SK-N-SH (cell line): ENCODE results near the gene ASCL2. TPM values are rescaled to one million over a fixed set of nuclear protein-coding genes. Genes with fewer than 3 reads are reported as not detected.

Experiments used
- CTCF ChIA-PET: fragments of 300-600, 350-600 bp; formaldehyde crosslinking; extraction: SDS; loops from one replicate; lab custom pipeline; 2021; lab: Yijun Ruan, JAX
- POLR2A ChIA-PET: fragments of 350-600 bp; sonication (Branson Sonifier 250); formaldehyde crosslinking; extraction: SDS; loops from one replicate; lab custom pipeline; 2020; ENCODE audit warnings: antibody characterized with exemption, inconsistent platforms; lab: Yijun Ruan, JAX
- DNase-seq: peaks from one replicate; pipeline ENCODE4 v3.0.0; 2012
- H2AFZ ChIP-seq: fragments of 200-600 bp; sonication (generic); 2 replicates; pipeline ENCODE4 v1.8.1; 2016; ENCODE audit warnings: antibody characterized with exemption, mild to moderate bottlenecking, low read depth
- H3F3A ChIP-seq: fragments of 200-600 bp; sonication (generic); replicated peaks from 2 replicates; pipeline ENCODE3; 2016; ENCODE audit warnings: antibody characterized with exemption, mild to moderate bottlenecking; ENCODE audit not compliant: insufficient read depth
- H3K27ac ChIP-seq, 2 experiments: fragments of 200-500 bp in 1 of 2; fragments of 200-600 bp in 1 of 2; sonication (Bioruptor generic) in 1 of 2; sonication (generic), shearing (Covaris generic) in 1 of 2; 2 replicates each; pipeline versions ENCODE4 v1.5.1 to v1.6.1; 2014 to 2016; ENCODE audit warnings: low read depth in 2 of 2, inconsistent platforms in 1 of 2, low read length in 1 of 2, mild to moderate bottlenecking in 1 of 2, mixed read lengths in 1 of 2
- H3K27me3 ChIP-seq: fragments of 200-600 bp; sonication (generic), shearing (Covaris generic); 2 replicates; pipeline ENCODE4 v1.6.1; 2016; ENCODE audit warnings: mixed run types; ENCODE audit not compliant: insufficient read depth
- H3K36me3 ChIP-seq, 2 experiments: fragments of 200-500 bp in 1 of 2; fragments of 200-600 bp in 1 of 2; sonication (Bioruptor generic) in 1 of 2; sonication (generic) in 1 of 2; replicated peaks in 1 of 2; 2 replicates each; pipeline versions ENCODE3 to v1.5.1; 2014 to 2016; ENCODE audit warnings: low read length in 1 of 2, mild to moderate bottlenecking in 1 of 2; ENCODE audit not compliant: insufficient read depth in 2 of 2, control insufficient read depth in 1 of 2
- H3K4me1 ChIP-seq, 2 experiments: fragments of 200-500 bp in 1 of 2; fragments of 200-600 bp in 1 of 2; sonication (Bioruptor generic) in 1 of 2; sonication (generic), shearing (Covaris generic) in 1 of 2; 2 replicates each; pipeline versions ENCODE4 v1.5.1 to v1.6.1; 2014 to 2016; ENCODE audit warnings: low read depth in 1 of 2, low read length in 1 of 2, mixed run types in 1 of 2; ENCODE audit not compliant: insufficient read depth in 2 of 2, control insufficient read depth in 1 of 2
- H3K4me2 ChIP-seq: fragments of 200-600 bp; sonication (generic), shearing (Covaris generic); 2 replicates; pipeline ENCODE4 v1.6.1; 2017; ENCODE audit warnings: mixed run types
- H3K4me3 ChIP-seq, 2 experiments: fragments of 200-500 bp in 1 of 2; fragments of 200-600 bp in 1 of 2; sonication (Bioruptor generic) in 1 of 2; sonication (generic), shearing (Covaris generic) in 1 of 2; 2 replicates each; pipeline versions ENCODE4 v1.5.1 to v1.8.1; 2014 to 2016; ENCODE audit warnings: low read depth in 2 of 2, inconsistent platforms in 1 of 2, low read length in 1 of 2, mild to moderate bottlenecking in 1 of 2, mixed read lengths in 1 of 2, moderate library complexity in 1 of 2
- H3K79me2 ChIP-seq: fragments of 200-600 bp; sonication (generic); 2 replicates; pipeline ENCODE4 v1.8.1; 2017; ENCODE audit warnings: mild to moderate bottlenecking; ENCODE audit not compliant: insufficient read depth
- H3K9ac ChIP-seq: fragments of 200-600 bp; sonication (generic); 2 replicates; pipeline ENCODE4 v1.6.1; 2017; ENCODE audit warnings: mixed run types
- H3K9me2 ChIP-seq: fragments of 200-600 bp; sonication (generic); 2 replicates; pipeline ENCODE4 v1.6.1; 2017; ENCODE audit warnings: mixed run types
- H3K9me3 ChIP-seq: fragments of 200-600 bp; sonication (generic); 2 replicates; pipeline ENCODE4 v1.6.1; 2017; ENCODE audit warnings: mixed run types, mild to moderate bottlenecking, moderate library complexity
- H4K20me1 ChIP-seq: fragments of 200-600 bp; sonication (generic); 2 replicates; pipeline ENCODE4 v1.6.1; 2017; ENCODE audit warnings: mild to moderate bottlenecking, mixed run types; ENCODE audit not compliant: insufficient read depth
- CTCF ChIP-seq: fragments of 200-600 bp; sonication (generic); IDR thresholded peaks from 2 replicates; pipeline ENCODE4 v1.6.1; 2017; ENCODE audit warnings: antibody characterized with exemption, mild to moderate bottlenecking, moderate library complexity
- ELF1 ChIP-seq: IDR thresholded peaks from 2 replicates; pipeline ENCODE4 v1.4.0; 2012
- EP300 ChIP-seq, 2 experiments: IDR thresholded peaks; 2 replicates each; pipeline versions ENCODE4 v1.4.0 to v1.6.1; 2012; ENCODE audit warnings: borderline replicate concordance in 1 of 2, low read depth in 1 of 2, low read length in 1 of 2
- FOXJ3 ChIP-seq: sonication (generic); formaldehyde crosslinking; IDR thresholded peaks from 2 replicates; pipeline ENCODE4 v1.5.1; 2020; ENCODE audit warnings: mild to moderate bottlenecking, missing genetic modification reagents
- GATA2 ChIP-seq: sonication (generic); formaldehyde crosslinking; IDR thresholded peaks from 2 replicates; pipeline ENCODE4 v1.5.0; 2020; ENCODE audit warnings: mild to moderate bottlenecking, missing genetic modification reagents
- MEF2A ChIP-seq: IDR thresholded peaks from 2 replicates; pipeline ENCODE4 v1.4.0; 2012; ENCODE audit warnings: low read depth, borderline replicate concordance
- MXI1 ChIP-seq: IDR thresholded peaks from 2 replicates; pipeline ENCODE4 v1.6.1; 2012; ENCODE audit warnings: mild to moderate bottlenecking, low read depth, low read length, improper control_type of control experiment
- NFIC ChIP-seq: IDR thresholded peaks from 2 replicates; pipeline ENCODE4 v1.4.0; 2012; ENCODE audit warnings: borderline replicate concordance
- NRF1 ChIP-seq: IDR thresholded peaks from 2 replicates; pipeline ENCODE4 v1.6.1; 2012; ENCODE audit warnings: low read depth, mild to moderate bottlenecking, low read length
- POLR2AphosphoS5 ChIP-seq: IDR thresholded peaks from 2 replicates; pipeline ENCODE4 v1.6.1; 2012; ENCODE audit warnings: low read depth, low read length
- RAD21 ChIP-seq: IDR thresholded peaks from 2 replicates; pipeline ENCODE4 v1.6.1; 2012; ENCODE audit warnings: mild to moderate bottlenecking, low read length
- RCOR1 ChIP-seq: fragments of 150-350 bp; IDR thresholded peaks from 2 replicates; pipeline ENCODE4 v1.6.1; 2017; ENCODE audit warnings: antibody characterized with exemption, low read length
- RFX5 ChIP-seq: IDR thresholded peaks from 2 replicates; pipeline ENCODE4 v1.6.1; 2012; ENCODE audit warnings: mild to moderate bottlenecking, improper control_type of control experiment, low read length
- RXRA ChIP-seq: IDR thresholded peaks from 2 replicates; pipeline ENCODE4 v1.4.0; 2012; ENCODE audit warnings: low read depth, mild to moderate bottlenecking, borderline replicate concordance
- SMC3 ChIP-seq: IDR thresholded peaks from 2 replicates; pipeline ENCODE4 v1.6.1; 2012; ENCODE audit warnings: low read depth, low read length, improper control_type of control experiment
- TAF1 ChIP-seq: IDR thresholded peaks from 2 replicates; pipeline ENCODE4 v1.6.1; 2012; ENCODE audit warnings: low read depth, mild to moderate bottlenecking, low read length, moderate library complexity, borderline replicate concordance
- TCF12 ChIP-seq: IDR thresholded peaks from 2 replicates; pipeline ENCODE4 v1.4.0; 2012
- USF1 ChIP-seq: IDR thresholded peaks from 2 replicates; pipeline ENCODE4 v1.4.0; 2012; ENCODE audit warnings: low read depth, borderline replicate concordance
- USF2 ChIP-seq: fragments of 150-350 bp; IDR thresholded peaks from 2 replicates; pipeline ENCODE4 v1.6.1; 2017; ENCODE audit warnings: antibody characterized with exemption, low read length, low read depth, borderline replicate concordance
- WGBS: methylation state at CpG from one replicate; pipeline ENCODE4 v1.1.6; 2017; ENCODE audit warnings: low lambda C conversion rate; 5-methylcytosine and 5-hydroxymethylcytosine counted together
- polyA plus RNA-seq, 3 experiments: library from polyadenylated mRNA; depleted of rRNA; stranded (reverse); fragments of >200 nt; gene quantifications; 2 replicates each; pipeline ENCODE4 v1.2.3, GENCODE V29; 2012

Gene ASCL2
- polyA plus RNA-seq, 1 of the 3 experiments (the other 2 are of a cell fraction): not detected

- H3K9me3 ChIP-seq: no peaks in the 10 kb centered on the region
- no peaks in the 10 kb centered on the region for H3K27me3 ChIP-seq
- H4K20me1 ChIP-seq: no peaks in the 10 kb centered on the region
- no peak overlapping the region for H2AFZ ChIP-seq
- H3K4me2 ChIP-seq: no peak overlapping the region
- POLR2A ChIA-PET: no interaction called here
- H3K9ac ChIP-seq: no peak overlapping the region
- no peaks in the 10 kb centered on the region for H3K79me2 ChIP-seq
- CTCF ChIA-PET: interaction anchor here (0.7 to 13.9 kb wide), 6 partner anchors 8 to 235 kb away, joined by 3 to 318 read pairs (median 5); no protein-coding TSS in a partner anchor
- TF ChIP-seq RFX5 (no peak), POLR2AphosphoS5 (no peak), TAF1 (no peak), SMC3 (no peak), EP300 (IDR thresholded peaks at IDR 0.05; ENCODE audit: borderline replicate concordance in 1 of 2, low read depth in 1 of 2, low read length in 1 of 2) (no peak), RCOR1 (no peak), MXI1 (no peak), GATA2 (CRISPR knock-in tag) (no peak)
- WGBS: 22% methylated on average over 4 of the region's 13 CpGs
- peaks cover 0 to 6% of the 10 kb centered on the region in 2 experiments; a peak in 1 of 4 replicates for H3K4me1 ChIP-seq
- H3F3A ChIP-seq: no peaks in the 10 kb centered on the region
- no peak overlapping the region for H3K4me3 ChIP-seq
- H3K27ac ChIP-seq: no peak overlapping the region
- H3K36me3 ChIP-seq: no peaks in the 10 kb centered on the region
- DNase-seq: no peak
- no peaks in the 10 kb centered on the region for H3K9me2 ChIP-seq
These were observed 26.7 kb upstream of the ASCL2 start for GRCh38 chr11:2296913-2297622.

GRCh38 chr11:2295971-2296912 is 25.9 kb upstream of the ASCL2 start:
- TF ChIP-seq NRF1 (no peak), MEF2A (no peak), RXRA (no peak), CTCF (no peak), ELF1 (no peak), GATA2 (CRISPR knock-in tag) (no peak), USF1 (no peak), SMC3 (no peak), POLR2AphosphoS5 (no peak), RAD21 (no peak), RCOR1 (no peak), TCF12 (no peak), FOXJ3 (CRISPR knock-in tag) (no peak), NFIC (no peak), USF2 (no peak), EP300 (IDR thresholded peaks at IDR 0.05; ENCODE audit: borderline replicate concordance in 1 of 2, low read depth in 1 of 2, low read length in 1 of 2) (no peak)

More at GRCh38 chr11:2295971-2296912, 25.9 kb upstream of the ASCL2 start:
- Histone ChIP-seq H3K9me2 (no peaks in the 10 kb centered on the region), H3F3A (no peaks in the 10 kb centered on the region), H4K20me1 (no peaks in the 10 kb centered on the region), H2AFZ (no peak overlapping the region), H3K79me2 (no peaks in the 10 kb centered on the region), H3K36me3 (no peaks in the 10 kb centered on the region), H3K9ac (no peak overlapping the region), H3K4me3 (no peak overlapping the region), H3K4me1 (no peaks in the 10 kb centered on the region), H3K27ac (no peak overlapping the region), H3K4me2 (no peak overlapping the region), H3K9me3 (no peaks in the 10 kb centered on the region), H3K27me3 (no peaks in the 10 kb centered on the region)
- CTCF ChIA-PET: interaction anchor here (1.6 to 13.9 kb wide), 4 partner anchors 9 to 140 kb away, joined by 5 to 318 read pairs (median 17); no protein-coding TSS in a partner anchor
- DNase-seq: no peak
- WGBS: 55% methylated on average over 13 of the region's 17 CpGs
- POLR2A ChIA-PET: no interaction called here
